H54 (cell line): ENCODE measurements around the gene HOXC4.

Experiments
- DNase-seq: peaks from one replicate; pipeline ENCODE4 v3.0.0; 2011; ENCODE audit warnings: low spot score, mixed read lengths; ENCODE audit not compliant: insufficient read length
- FAIRE-seq: peaks from 3 replicates; lab custom pipeline; 2011; peaks lifted over from hg19 to GRCh38; lab: Jason Lieb, UNC
- POLR2A ChIP-seq: IDR thresholded peaks from 2 replicates; pipeline ENCODE4 v1.6.1; 2011; ENCODE audit warnings: low read depth, mild to moderate bottlenecking, low read length

Gene HOXC4

DNA sequence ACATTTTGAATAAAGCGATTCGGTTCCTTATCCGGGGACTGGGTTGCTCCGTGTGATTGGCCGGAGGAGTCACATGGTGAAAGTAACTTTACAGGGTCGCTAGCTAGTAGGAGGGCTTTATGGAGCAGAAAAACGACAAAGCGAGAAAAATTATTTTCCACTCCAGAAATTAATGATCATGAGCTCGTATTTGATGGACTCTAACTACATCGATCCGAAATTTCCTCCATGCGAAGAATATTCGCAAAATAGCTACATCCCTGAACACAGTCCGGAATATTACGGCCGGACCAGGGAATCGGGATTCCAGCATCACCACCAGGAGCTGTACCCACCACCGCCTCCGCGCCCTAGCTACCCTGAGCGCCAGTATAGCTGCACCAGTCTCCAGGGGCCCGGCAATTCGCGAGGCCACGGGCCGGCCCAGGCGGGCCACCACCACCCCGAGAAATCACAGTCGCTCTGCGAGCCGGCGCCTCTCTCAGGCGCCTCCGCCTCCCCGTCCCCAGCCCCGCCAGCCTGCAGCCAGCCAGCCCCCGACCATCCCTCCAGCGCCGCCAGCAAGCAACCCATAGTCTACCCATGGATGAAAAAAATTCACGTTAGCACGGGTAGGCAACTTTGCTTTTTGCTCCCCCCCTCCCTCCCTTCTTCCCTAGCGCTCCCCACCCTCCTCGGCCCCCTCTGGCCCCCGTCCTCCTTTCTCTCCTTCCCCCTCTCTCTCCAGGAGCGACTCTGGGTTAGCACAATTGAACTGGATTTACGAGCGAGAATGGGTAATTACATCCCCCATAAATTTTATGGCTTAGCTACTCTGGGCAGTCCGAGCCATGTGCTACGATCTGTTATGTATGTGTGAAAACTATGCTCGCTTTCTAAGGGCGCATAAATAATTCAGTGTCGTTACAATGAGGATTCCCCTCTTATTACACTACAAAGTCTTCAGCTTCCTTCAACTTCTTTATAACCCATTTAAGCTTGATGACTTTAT is at the start of gene HOXC4:
HOXC4 (plus strand) TSS at position 85 of the 991 bp plus-strand sequence; CDS start at position 173, 88 bp downstream.
- FAIRE-seq, result no peak
- peak; percentile 63 for DNase-seq
- TF ChIP-seq POLR2A, result no peak

DNA sequence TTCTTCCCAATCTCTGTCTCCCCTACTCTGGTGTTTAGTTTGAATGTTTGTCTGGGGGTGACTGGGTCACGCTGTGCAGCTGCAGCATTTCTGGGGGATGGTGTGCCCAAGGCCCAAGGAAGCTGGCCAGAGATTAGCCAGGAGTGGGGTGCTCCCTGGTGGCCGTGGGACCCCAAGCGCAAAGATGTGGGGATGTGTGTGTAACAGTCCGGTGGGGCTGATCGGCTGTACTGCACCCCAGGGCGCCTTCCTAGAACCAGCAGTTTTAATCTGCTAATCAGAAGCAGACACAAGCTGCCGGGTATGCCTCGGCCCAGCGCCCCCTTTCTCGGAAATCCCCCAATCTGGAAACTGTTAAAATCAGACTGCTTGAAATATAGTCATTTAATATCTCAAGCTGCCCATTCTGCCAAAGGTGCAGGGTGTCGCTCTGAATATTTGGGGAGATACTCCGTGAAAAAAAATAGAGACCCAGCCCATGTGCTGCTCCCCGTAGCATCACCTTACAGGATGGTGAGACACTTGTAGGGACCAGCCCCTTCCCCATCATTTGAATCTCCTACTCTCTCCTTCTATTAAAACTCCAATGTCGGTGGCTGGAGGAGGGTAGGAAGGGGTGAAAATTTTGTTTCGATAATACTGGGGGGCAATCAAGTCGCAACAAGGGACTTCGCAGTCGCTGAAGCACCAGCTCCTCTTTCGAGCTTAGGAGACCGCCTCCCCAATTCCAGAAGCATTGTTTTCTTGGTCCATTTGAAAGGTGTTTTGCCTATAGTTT is 49.4 kb upstream of the HOXC4 start:
- no peak for TF ChIP-seq POLR2A
- no peak for FAIRE-seq
- DNase-seq, result no peak

DNA sequence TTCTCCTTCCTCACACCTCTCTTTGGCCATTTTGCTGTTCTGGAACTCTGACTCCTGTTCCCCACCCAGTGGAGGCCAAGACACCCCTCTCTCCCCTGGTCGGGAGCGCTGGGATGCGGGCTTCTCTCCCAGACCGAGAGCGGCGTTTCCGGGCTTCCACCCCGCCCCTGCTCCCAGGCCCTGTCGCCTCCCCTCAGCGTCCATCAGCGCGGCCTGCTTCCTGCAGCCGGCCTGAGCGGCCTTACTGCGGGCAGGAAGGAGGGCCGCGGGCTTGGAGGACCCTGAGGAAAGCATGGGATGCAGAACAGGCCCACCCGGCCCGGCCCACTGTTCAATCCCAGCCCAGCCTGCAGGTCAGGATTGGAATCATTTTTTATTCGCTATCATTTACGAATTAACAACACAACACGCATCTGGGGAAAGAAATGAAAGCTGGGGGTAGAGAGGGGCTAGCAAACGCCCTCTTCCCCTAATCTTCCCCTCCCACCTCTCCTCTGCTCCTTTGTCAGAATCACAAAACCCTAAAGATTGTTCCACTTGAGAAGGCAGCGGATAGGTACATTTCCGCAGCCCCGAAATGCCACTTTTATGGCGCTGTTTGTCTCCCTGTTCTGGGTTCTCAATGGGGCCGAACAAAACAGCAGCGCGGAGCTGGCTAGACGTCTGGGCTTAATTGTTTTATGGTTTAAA is 48.6 kb upstream of the HOXC4 start:
- no peak for TF ChIP-seq POLR2A
- DNase-seq (no peak), FAIRE-seq (no peak)

DNA sequence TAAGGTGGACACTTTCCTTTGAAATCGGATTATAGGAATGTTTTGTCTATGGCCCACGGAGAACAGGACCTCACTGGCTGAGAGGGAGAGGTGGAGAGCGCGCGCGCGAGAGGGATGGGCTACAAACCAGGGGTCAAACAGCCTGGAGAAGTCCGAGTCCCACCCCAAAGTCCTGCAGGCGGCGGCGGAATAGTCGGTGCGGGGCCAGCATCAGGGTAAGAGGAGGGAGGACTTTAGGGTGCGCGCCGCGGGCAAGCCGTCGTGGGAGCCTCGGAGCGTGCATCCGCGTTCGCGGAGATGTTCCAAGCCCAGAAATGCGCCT is 48.1 kb upstream of the HOXC4 start:
- FAIRE-seq, result no peak
- no peak for DNase-seq
- TF ChIP-seq POLR2A, result no peak

DNA sequence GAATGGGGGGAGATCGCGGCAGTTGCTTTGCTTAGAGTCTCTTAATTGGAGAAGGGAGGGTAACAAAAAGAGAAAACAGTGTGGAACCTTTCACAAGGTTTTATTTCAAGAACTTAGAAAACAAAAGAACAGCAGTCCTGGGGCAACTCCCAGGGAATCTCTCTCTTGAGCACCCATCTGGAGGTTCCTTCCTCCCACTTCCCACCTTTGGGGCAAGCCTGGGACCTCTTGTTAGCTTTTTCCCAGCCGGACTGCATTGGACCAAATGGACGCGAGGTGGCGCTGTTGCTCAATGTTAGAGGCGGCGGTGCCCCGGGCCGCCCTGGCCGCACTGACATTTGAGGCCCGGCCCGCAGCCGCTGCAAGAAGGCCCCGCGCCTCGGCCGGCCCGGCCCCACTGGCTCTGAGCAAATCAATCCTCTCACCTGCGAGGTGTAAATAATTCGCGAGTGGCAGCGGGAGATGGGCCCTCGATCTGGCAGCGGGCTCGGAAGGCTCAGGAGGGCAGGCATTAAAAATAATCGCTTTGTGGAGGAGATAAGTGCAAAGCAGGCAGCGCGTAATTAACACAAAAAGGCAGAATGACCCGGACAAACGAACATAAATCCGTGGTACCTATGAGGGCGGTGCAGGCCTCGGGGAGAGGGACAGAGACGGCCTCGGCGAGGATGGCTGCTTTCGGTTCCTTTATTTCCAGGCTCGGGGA is 47.6 kb upstream of the HOXC4 start:
- TF ChIP-seq POLR2A, result no peak
- peak; percentile 89 for DNase-seq
- no peak for FAIRE-seq

DNA sequence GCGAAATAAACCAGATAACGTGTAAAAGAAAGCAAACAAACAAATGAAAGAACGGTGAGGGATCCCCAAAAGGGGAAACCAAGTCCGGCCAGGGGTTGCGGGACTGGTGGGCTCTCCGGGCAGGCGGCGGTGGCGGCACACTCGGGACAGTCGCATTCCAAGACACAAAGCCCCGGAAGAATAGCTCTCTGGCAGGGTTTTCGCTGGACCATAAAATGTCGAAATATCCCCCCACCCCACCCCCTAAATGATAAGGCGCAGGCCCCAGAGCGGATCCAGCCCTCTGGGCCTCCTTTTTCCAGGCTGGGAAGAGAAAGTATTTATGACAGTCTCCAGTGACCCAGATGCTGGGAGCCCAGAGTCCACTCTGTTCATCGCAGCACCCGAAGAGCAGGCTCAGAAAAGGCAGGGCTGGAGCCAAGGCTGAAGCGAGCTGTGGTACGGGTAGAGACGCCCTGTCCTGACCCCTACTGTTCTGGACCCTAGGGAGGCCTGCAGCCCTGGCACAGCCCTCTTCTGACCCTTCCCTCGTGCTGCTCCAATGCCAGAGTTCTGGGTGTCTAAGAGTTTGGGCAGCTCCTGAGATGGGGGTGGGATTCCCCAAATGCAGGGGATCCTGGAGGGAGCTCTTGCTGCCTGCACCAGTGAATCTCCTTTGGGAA is 46.9 kb upstream of the HOXC4 start:
- no peak for DNase-seq
- FAIRE-seq, result no peak
- no peak for TF ChIP-seq POLR2A

DNA sequence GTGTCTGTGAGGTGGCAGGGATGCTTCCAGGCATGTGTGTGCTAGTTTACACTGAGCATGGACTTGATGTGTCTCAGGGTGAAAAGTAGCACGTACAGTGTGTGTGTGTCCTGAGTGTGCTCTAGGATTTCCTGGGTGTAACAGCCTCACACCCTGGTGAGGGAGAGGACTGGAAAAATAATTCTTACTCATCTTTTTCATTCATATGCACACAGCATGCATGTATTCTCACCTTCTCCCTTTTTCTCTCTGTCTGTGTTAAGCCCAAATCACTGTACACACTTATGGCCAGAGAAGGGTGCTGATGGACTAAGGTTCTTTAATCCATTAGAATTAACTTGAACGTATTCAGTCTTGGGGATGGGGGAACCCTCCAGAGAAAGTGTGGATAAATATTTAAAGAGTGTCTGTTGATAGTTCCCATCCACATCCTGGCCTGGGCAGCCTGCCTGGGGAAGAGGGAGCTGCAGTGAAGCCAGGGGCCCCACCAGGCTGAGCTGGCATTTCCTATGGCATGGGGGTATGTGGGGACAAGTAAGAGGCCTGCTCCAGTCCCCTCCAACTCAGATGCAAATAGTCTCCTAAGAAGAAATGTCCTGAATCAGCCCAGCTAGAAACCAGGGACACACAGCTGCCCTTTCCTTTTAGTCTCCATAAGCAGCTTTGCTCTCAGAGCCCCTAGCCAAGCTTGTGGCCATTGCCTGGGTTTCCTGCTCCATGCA is 45.9 kb upstream of the HOXC4 start:
- no peak for TF ChIP-seq POLR2A
- FAIRE-seq (no peak), DNase-seq (no peak)

DNA sequence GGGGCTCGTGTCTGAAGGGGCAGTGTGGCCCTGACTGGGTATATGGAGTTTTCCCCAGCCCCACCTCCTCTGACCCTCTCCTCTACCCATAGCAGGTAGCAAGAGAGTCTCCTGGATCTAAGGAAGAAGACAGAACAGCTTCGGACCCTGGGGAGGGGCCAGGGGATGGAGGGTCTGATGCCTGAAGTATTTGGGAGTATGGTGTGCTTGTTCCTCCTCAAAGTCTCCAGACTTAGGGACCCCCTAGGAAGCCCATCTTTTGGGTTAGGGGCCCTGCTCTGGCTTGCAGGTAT is 45.4 kb upstream of the HOXC4 start:
- FAIRE-seq (no peak), DNase-seq (no peak)
- no peak for TF ChIP-seq POLR2A

DNA sequence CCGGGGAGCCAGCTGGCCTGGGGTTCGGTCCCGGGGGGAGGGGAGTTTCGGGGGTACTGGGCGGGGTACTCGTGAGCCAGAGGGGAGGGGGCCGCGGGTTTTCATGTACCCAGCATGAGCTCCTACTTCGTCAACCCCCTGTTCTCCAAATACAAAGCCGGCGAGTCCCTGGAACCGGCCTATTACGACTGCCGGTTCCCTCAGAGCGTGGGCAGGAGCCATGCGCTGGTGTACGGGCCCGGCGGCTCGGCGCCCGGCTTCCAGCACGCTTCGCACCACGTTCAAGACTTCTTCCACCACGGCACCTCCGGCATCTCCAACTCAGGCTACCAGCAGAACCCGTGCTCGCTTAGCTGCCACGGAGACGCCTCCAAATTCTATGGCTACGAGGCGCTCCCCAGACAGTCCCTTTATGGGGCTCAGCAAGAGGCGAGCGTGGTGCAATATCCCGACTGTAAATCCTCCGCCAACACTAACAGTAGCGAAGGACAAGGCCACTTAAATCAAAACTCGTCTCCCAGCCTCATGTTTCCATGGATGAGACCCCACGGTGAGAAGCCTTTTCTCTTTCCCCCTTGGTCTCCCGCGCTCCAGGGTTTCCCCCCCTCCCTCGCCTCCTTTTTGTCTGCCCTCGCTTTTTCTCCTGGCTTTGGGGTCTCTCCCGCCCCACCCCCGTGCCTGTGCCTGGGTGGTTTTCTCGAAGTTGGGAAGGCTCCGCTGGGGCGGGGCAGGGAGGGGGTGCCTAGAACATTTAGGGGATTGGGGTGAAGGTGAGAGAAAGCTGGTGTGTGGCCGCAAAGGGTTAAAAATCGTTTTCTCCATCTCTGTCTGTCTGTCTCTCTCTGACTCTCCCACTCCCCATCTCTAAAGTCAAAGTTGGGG is 44.2 kb upstream of the HOXC4 start:
- TF ChIP-seq POLR2A, result no peak
- no peak for DNase-seq
- FAIRE-seq, result no peak

DNA sequence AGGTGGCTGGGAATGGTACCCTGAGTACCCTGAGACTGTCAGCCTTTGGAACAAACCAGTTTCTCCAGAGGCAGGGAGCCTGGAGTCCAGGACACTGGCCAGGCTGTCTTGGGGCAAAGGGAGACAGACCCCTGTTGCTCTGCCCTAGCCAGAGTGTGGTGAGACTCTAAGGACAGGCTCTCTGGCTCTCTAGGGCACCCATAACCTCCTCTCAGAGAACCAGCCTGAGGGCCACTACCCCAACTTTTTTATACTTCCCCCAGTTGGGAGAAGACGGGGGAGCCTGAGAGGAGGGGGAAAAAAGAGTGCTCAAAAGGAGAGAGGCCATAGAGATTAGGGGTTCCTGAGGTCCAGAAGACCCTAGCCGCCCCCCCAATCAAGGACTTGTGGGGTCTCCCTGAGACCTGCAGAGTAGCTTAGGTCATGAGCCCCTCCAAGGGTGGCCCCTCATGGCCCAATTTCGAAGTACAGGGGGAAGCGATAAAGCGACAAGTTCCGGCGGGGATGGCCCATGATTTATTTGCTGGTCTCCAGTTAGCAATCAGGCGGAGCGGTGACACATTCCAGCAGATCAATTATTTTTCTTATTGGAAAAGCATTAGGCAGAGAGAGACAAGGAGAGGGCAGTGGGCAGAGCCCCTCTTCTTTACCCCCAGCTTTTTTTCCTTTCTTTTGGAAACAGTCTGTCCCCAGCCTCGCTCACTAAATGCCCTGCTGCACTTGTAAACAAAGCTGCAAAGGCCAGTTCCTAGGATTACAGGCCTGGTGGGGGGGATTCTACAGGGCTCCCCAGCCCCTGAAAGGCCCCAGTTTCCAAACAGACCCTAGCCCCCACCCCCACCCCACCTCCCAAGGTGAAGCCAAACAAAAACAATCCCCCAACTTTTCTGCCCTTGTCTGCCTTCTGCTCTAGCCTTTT is 43.3 kb upstream of the HOXC4 start:
- no peak for TF ChIP-seq POLR2A
- DNase-seq (no peak), FAIRE-seq (no peak)
